ENCODE data around the gene CHCHD3.

Gene CHCHD3

DNA sequence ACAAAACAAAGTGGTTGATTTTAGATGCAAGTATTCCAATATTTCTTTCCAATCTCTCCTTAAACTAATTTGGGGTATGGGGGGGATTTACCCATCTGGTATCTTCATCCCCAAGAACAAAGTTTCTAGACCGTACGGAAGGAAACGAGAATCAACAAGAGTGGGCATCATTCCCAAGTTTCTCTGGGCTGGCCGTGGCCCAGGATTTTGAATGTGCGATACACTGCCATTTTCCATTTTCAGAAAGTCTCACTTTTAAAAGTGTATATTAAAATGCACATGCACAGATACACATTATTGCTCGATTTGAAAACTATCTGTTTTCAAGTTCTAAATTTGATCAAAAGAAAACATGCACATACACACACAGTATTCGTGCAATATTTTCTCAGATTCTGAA is 234.5 kb downstream of the CHCHD3 start:
- TF ChIP-seq EZH2 (IDR thresholded peaks at IDR 0.05) = no peak
- TF ChIP-seq FOXP2 (optimal IDR thresholded peaks at IDR 0.05; ENCODE audit: control extremely low read depth, extremely low read length, insufficient read depth) = no peak
- no peak for TF ChIP-seq POLR2AphosphoS5 (IDR thresholded peaks at IDR 0.05; ENCODE audit: borderline replicate concordance, low read depth, low read length)
- no peak overlapping the region for H3K27ac ChIP-seq
- no peak overlapping the region for H3K4me3 ChIP-seq
- H3K9me3 ChIP-seq (ENCODE audit: low read depth, low read length) = no peaks in the 10 kb centered on the region
- no peaks in the 10 kb centered on the region for H3K36me3 ChIP-seq (ENCODE audit: insufficient read depth, low read length)
- DNase-seq (ENCODE audit: low read depth, low spot score) = no peak
- H3K9ac ChIP-seq (ENCODE audit: insufficient read length) = no peak overlapping the region

DNA sequence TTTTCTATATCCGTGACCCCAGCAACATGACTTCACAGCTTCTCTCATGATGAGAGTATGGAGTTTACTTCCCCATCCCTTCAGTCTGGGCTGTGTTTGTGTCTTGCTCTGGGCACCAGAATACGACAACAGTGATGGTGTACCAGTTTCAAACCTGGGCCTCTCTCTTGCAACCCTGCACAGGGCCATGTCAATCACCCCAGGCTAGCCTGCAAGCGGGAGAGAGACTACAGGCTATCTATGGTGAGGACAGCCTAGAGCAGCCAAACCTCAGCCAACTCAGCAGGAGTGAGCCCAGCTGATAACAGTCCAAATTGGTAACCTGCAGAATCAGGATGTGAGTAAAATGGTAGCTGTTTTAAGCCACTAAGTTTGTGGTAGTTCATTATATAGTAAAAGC is 235.8 kb downstream of the CHCHD3 start:
- Histone ChIP-seq H3K36me3 (ENCODE audit: insufficient read depth, low read length) (no peaks in the 10 kb centered on the region), H3K9ac (ENCODE audit: insufficient read length) (no peak overlapping the region), H3K27ac (no peak overlapping the region), H3K4me3 (no peak overlapping the region), H3K9me3 (ENCODE audit: low read depth, low read length) (no peaks in the 10 kb centered on the region)
- DNase-seq (ENCODE audit: low read depth, low spot score) = no peak
- TF ChIP-seq POLR2AphosphoS5 (IDR thresholded peaks at IDR 0.05; ENCODE audit: borderline replicate concordance, low read depth, low read length) (no peak), FOXP2 (optimal IDR thresholded peaks at IDR 0.05; ENCODE audit: control extremely low read depth, extremely low read length, insufficient read depth) (no peak), EZH2 (IDR thresholded peaks at IDR 0.05) (no peak)

DNA sequence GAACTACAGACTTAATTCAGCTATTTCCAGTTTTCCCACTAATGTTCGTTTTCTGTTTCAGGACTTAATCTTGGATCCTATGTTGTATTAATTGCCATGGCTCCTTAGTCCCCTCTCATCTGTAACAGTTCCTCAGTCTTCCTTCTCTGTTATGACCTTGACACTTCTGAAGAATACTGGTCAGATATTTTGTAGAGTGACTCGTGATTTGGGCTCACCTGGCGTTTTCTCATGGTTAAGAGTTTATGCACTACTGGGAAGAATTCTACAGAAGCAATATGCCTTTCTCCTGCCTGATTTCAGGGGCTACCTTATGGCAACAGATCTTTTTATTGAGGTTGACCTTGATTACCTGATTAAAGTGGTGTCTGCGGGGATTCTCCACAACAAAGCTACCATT is 239.4 kb downstream of the CHCHD3 start:
- no peak overlapping the region for H3K9ac ChIP-seq (ENCODE audit: insufficient read length)
- H3K27ac ChIP-seq = no peak overlapping the region
- no peak for DNase-seq (ENCODE audit: low read depth, low spot score)
- H3K9me3 ChIP-seq (ENCODE audit: low read depth, low read length) = no peaks in the 10 kb centered on the region
- no peak for TF ChIP-seq POLR2AphosphoS5 (IDR thresholded peaks at IDR 0.05; ENCODE audit: borderline replicate concordance, low read depth, low read length)
- no peak for TF ChIP-seq FOXP2 (optimal IDR thresholded peaks at IDR 0.05; ENCODE audit: control extremely low read depth, extremely low read length, insufficient read depth)
- TF ChIP-seq EZH2 (IDR thresholded peaks at IDR 0.05) = no peak
- H3K4me3 ChIP-seq = no peak overlapping the region
- H3K36me3 ChIP-seq (ENCODE audit: insufficient read depth, low read length) = no peaks in the 10 kb centered on the region

DNA sequence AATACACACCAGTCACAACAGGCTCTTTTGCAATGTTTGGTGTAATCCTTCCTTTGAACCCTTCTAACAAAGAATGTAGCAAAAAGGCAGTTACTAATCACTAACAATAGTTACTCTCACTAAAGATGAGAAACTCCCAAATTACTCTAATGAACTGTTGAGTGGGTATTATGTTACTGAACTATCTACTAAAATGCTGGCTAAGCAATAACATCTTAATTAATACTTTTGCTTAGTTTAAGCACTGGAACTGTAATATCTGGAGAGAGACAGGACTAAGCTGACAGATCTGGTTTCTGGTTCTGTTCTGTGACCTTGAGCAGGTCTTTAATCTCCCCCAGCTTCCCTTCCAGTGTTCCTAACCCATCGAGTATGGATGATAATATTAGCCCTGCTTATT is 241.7 kb downstream of the CHCHD3 start:
- no peak overlapping the region for H3K4me3 ChIP-seq
- no peaks in the 10 kb centered on the region for H3K9me3 ChIP-seq (ENCODE audit: low read depth, low read length)
- no peak for TF ChIP-seq EZH2 (IDR thresholded peaks at IDR 0.05)
- no peak for TF ChIP-seq FOXP2 (optimal IDR thresholded peaks at IDR 0.05; ENCODE audit: control extremely low read depth, extremely low read length, insufficient read depth)
- TF ChIP-seq POLR2AphosphoS5 (IDR thresholded peaks at IDR 0.05; ENCODE audit: borderline replicate concordance, low read depth, low read length) = no peak
- no peak overlapping the region for H3K9ac ChIP-seq (ENCODE audit: insufficient read length)
- no peak for DNase-seq (ENCODE audit: low read depth, low spot score)
- H3K36me3 ChIP-seq (ENCODE audit: insufficient read depth, low read length) = no peaks in the 10 kb centered on the region
- no peak overlapping the region for H3K27ac ChIP-seq

DNA sequence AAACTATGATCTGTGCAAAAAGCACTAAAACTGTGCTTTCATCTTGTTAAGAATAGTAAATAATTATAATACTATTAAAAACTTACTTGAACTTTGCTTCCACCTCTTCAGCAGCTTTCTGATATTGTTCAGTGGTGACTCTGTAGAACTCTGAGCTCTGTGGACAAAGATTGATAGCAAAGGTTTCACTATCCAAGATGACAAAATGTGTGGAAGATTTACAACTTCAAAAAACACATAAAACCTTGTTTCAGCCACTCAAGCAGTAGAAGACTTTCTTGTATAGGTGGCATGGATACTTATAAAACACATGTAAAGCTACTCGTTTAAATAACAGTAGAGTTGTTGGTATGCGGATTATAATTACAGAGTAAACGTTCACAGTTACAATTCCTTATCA is 243.6 kb downstream of the CHCHD3 start:
- Histone ChIP-seq H3K4me3 (no peak overlapping the region), H3K9ac (ENCODE audit: insufficient read length) (no peak overlapping the region), H3K9me3 (ENCODE audit: low read depth, low read length) (no peaks in the 10 kb centered on the region), H3K27ac (no peak overlapping the region), H3K36me3 (ENCODE audit: insufficient read depth, low read length) (no peaks in the 10 kb centered on the region)
- TF ChIP-seq POLR2AphosphoS5 (IDR thresholded peaks at IDR 0.05; ENCODE audit: borderline replicate concordance, low read depth, low read length) = no peak
- TF ChIP-seq EZH2 (IDR thresholded peaks at IDR 0.05) = no peak
- TF ChIP-seq FOXP2 (optimal IDR thresholded peaks at IDR 0.05; ENCODE audit: control extremely low read depth, extremely low read length, insufficient read depth) = no peak
- no peak for DNase-seq (ENCODE audit: low read depth, low spot score)

DNA sequence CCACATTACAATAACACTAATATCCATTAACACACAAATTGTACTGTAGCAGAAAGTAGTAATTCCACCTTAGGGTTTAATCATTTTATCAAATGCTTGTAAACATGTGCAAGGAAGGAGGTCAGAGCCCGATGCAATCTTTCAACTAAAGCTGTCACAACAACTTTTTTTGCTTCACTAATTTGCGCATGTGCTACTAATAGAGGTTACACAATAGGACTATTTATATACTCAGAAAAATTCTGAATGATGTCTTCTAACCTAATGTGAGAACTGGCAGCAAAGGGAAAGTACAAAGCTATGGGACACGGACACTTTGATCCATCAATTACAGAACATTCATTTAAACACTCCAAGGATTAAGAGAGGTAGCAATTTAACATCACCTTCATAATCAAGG is 244.4 kb downstream of the CHCHD3 start:
- Histone ChIP-seq H3K9ac (ENCODE audit: insufficient read length) (no peak overlapping the region), H3K9me3 (ENCODE audit: low read depth, low read length) (no peaks in the 10 kb centered on the region), H3K36me3 (ENCODE audit: insufficient read depth, low read length) (no peaks in the 10 kb centered on the region), H3K27ac (no peak overlapping the region), H3K4me3 (no peak overlapping the region)
- DNase-seq (ENCODE audit: low read depth, low spot score) = no peak
- TF ChIP-seq EZH2 (IDR thresholded peaks at IDR 0.05) = no peak
- TF ChIP-seq POLR2AphosphoS5 (IDR thresholded peaks at IDR 0.05; ENCODE audit: borderline replicate concordance, low read depth, low read length) = no peak
- TF ChIP-seq FOXP2 (optimal IDR thresholded peaks at IDR 0.05; ENCODE audit: control extremely low read depth, extremely low read length, insufficient read depth) = no peak

DNA sequence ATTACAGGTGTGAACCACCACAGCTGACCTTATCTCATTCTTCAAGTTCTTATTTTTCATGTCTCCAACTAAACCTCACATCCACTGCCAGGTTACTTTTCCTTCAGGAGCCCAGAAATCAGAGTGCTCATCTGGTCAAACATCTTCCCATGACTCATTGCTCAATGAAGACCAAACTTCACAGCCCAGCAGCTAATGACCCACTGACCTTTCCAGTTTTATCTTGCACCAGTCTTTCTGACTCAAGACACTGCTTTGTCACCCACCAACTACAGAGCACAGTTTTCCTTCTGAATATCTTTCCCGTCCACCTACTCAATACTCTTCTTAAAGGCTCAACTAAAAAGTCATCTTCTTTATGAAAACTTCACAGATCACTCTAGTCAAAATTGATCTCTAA is 245.1 kb downstream of the CHCHD3 start:
- no peak overlapping the region for H3K9ac ChIP-seq (ENCODE audit: insufficient read length)
- DNase-seq (ENCODE audit: low read depth, low spot score) = no peak
- no peak overlapping the region for H3K4me3 ChIP-seq
- no peaks in the 10 kb centered on the region for H3K9me3 ChIP-seq (ENCODE audit: low read depth, low read length)
- no peak overlapping the region for H3K27ac ChIP-seq
- TF ChIP-seq POLR2AphosphoS5 (IDR thresholded peaks at IDR 0.05; ENCODE audit: borderline replicate concordance, low read depth, low read length) (no peak), FOXP2 (optimal IDR thresholded peaks at IDR 0.05; ENCODE audit: control extremely low read depth, extremely low read length, insufficient read depth) (no peak), EZH2 (IDR thresholded peaks at IDR 0.05) (no peak)
- no peaks in the 10 kb centered on the region for H3K36me3 ChIP-seq (ENCODE audit: insufficient read depth, low read length)

DNA sequence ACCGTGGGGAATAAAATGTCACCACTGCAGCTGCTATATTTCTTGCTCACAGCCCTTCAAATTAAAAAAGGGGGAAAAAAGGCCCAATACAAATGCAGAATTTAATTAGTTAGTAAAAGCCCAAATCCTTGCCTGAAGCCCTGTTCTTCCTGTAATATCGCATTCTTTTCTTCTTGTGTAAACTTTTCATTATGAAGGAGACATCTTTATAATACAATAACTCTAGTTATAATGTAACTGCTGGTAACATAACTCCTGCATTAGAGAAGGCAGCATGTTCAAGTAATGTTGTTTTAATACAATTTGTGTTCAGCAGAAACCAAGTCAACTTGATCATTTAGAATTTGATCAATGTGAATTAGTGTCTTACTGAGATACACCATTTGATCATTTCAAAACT is 250.9 kb downstream of the CHCHD3 start:
- H3K4me3 ChIP-seq = no peak overlapping the region

DNA sequence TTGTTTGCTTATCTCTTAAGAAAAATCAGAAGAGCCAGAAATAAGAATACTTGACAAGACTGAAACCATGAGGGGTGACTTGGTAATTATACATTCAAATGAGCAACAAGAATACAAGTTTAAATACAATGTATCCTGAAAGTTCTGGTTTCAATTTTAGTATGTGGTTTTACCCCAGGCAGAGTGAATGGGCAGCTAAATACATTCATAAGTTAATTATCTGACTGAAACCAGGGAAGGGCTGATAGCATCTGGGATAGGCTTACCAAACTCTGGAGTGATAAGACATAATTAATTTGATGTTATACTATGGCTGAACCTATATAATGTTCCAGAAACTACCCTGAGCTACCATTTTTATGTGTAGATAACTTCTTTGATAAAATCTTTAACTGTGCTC is 253.4 kb downstream of the CHCHD3 start:
- TF ChIP-seq FOXP2 (optimal IDR thresholded peaks at IDR 0.05; ENCODE audit: control extremely low read depth, extremely low read length, insufficient read depth) = no peak
- TF ChIP-seq POLR2AphosphoS5 (IDR thresholded peaks at IDR 0.05; ENCODE audit: borderline replicate concordance, low read depth, low read length) = no peak
- TF ChIP-seq EZH2 (IDR thresholded peaks at IDR 0.05) = no peak
- no peak for DNase-seq (ENCODE audit: low read depth, low spot score)
- H3K9ac ChIP-seq (ENCODE audit: insufficient read length) = no peak overlapping the region
- no peak overlapping the region for H3K4me3 ChIP-seq
- no peaks in the 10 kb centered on the region for H3K36me3 ChIP-seq (ENCODE audit: insufficient read depth, low read length)
- H3K27ac ChIP-seq = no peak overlapping the region
- H3K9me3 ChIP-seq (ENCODE audit: low read depth, low read length) = no peaks in the 10 kb centered on the region

More for the DNA sequence above, 250.9 kb downstream of the CHCHD3 start:
- Histone ChIP-seq H3K27ac (no peak overlapping the region), H3K9me3 (ENCODE audit: low read depth, low read length) (no peaks in the 10 kb centered on the region), H3K36me3 (ENCODE audit: insufficient read depth, low read length) (no peaks in the 10 kb centered on the region), H3K9ac (ENCODE audit: insufficient read length) (no peak overlapping the region)
- DNase-seq (ENCODE audit: low read depth, low spot score) = no peak
- TF ChIP-seq POLR2AphosphoS5 (IDR thresholded peaks at IDR 0.05; ENCODE audit: borderline replicate concordance, low read depth, low read length) = no peak
- no peak for TF ChIP-seq EZH2 (IDR thresholded peaks at IDR 0.05)
- TF ChIP-seq FOXP2 (optimal IDR thresholded peaks at IDR 0.05; ENCODE audit: control extremely low read depth, extremely low read length, insufficient read depth) = no peak
